Activated T-helper 2 cell treated with anti-CD3 and anti-CD28 coated beads, Interferon-gamma antibody, Interleukin-2, Interleukin-4, amounts not matched to agents 10 μg/mL and 5 μg/mL and 100 μg/mL, durations not matched to agents 14 hours and 24 hours and 36 hours (primary cell): Measurements from ENCODE around the gene ASB12. TPM values are rescaled to one million over a fixed set of nuclear protein-coding genes. Genes with fewer than 3 reads are reported as not detected.

Source experiments
- total RNA-seq: library from RNA; stranded (reverse); gene quantifications from 2 replicates; pipeline ENCODE4 v1.2.3, GENCODE V29; 2022

Gene ASB12
- total RNA-seq, 1 donor from 2014 or later, result not detected

Other genes with a start within 250 kb of the ASB12 start
- gene AMER1, start 24.9 kb downstream of the ASB12 start, total RNA-seq, result 5.4 TPM in 2 replicates
- 4.3 and 4.4 TPM in 2 replicates for gene MTMR8, start 164.8 kb upstream of the ASB12 start, total RNA-seq